GM23338 (cell line): ENCODE results near the gene OR5J2. TPM values are rescaled to one million over a fixed set of nuclear protein-coding genes. Genes with fewer than 3 reads are reported as not detected.

ENCODE experiments used
- ATAC-seq: fragments of 200-7000 bp; cut with Tn5 transposase; 3 replicates; pipeline ENCODE4 v1.9.1; 2020
- DNase-seq: peaks from one replicate; pipeline ENCODE4 v3.0.0-alpha.2; 2015; ENCODE audit warnings: low spot score
- H2AFZ ChIP-seq: fragments of 200-600 bp; sonication (generic); 2 replicates; pipeline ENCODE4 v1.8.0; 2016; ENCODE audit warnings: antibody characterized with exemption, mild to moderate bottlenecking, moderate library complexity
- H3F3A ChIP-seq: fragments of 200-600 bp; sonication (generic); replicated peaks from 2 replicates; pipeline ENCODE4 v1.8.0; 2017; ENCODE audit warnings: antibody characterized with exemption, mixed run types, low read depth
- H3K27ac ChIP-seq: fragments of 200-600 bp; sonication (generic); 2 replicates; pipeline ENCODE4 v1.6.1; 2016; ENCODE audit warnings: low read depth
- H3K27me3 ChIP-seq: fragments of 200-600 bp; sonication (generic); 2 replicates; pipeline ENCODE4 v1.8.0; 2016; ENCODE audit warnings: mild to moderate bottlenecking, mixed run types, moderate library complexity; ENCODE audit not compliant: insufficient read depth
- H3K36me3 ChIP-seq: fragments of 200-600 bp; sonication (generic); 2 replicates; pipeline ENCODE4 v1.8.0; 2016; ENCODE audit warnings: mild to moderate bottlenecking; ENCODE audit not compliant: insufficient read depth
- H3K4me1 ChIP-seq: fragments of 200-600 bp; sonication (generic); 2 replicates; pipeline ENCODE4 v1.8.0; 2016; ENCODE audit warnings: mild to moderate bottlenecking, moderate library complexity; ENCODE audit not compliant: insufficient read depth
- H3K4me2 ChIP-seq: fragments of 200-600 bp; sonication (generic); 2 replicates; pipeline ENCODE4 v1.7.1; 2017; ENCODE audit warnings: mixed run types
- H3K4me3 ChIP-seq: fragments of 200-600 bp; sonication (generic); 2 replicates; pipeline ENCODE4 v1.6.1; 2016; ENCODE audit warnings: mixed run types
- H3K79me2 ChIP-seq: fragments of 200-600 bp; sonication (generic); replicated peaks from 2 replicates; pipeline ENCODE4 v1.8.0; 2017; ENCODE audit warnings: mild to moderate bottlenecking; ENCODE audit not compliant: insufficient read depth
- H3K9me2 ChIP-seq: fragments of 200-600 bp; sonication (generic); 2 replicates; pipeline ENCODE4 v1.8.0; 2017; ENCODE audit not compliant: insufficient read depth
- H4K20me1 ChIP-seq: fragments of 200-600 bp; sonication (generic); replicated peaks from 2 replicates; pipeline ENCODE4 v1.8.0; 2017; ENCODE audit warnings: mild to moderate bottlenecking; ENCODE audit not compliant: insufficient read depth
- H3K27ac Mint-ChIP-seq: 2 replicates; pipeline ENCODE4 v1.8.0; 2020; ENCODE audit warnings: inconsistent platforms, mild to moderate bottlenecking, moderate library complexity, mixed read lengths
- H3K27me3 Mint-ChIP-seq: 3 replicates; pipeline ENCODE4 v1.8.0; 2022; ENCODE audit warnings: low read depth, mild to moderate bottlenecking, moderate library complexity, mixed read lengths, inconsistent platforms; ENCODE audit not compliant: insufficient read depth, poor library complexity
- H3K36me3 Mint-ChIP-seq: 3 replicates; pipeline ENCODE4 v1.8.0; 2021; ENCODE audit warnings: low read depth, mild to moderate bottlenecking, inconsistent platforms, moderate library complexity, mixed read lengths
- H3K4me1 Mint-ChIP-seq: 3 replicates; pipeline ENCODE4 v1.8.0; 2020; ENCODE audit warnings: mild to moderate bottlenecking, inconsistent platforms, mixed read lengths
- H3K4me3 Mint-ChIP-seq: 3 replicates; pipeline ENCODE4 v1.8.0; 2021; ENCODE audit warnings: moderate library complexity, mild to moderate bottlenecking, inconsistent platforms, mixed read lengths
- H3K9me3 Mint-ChIP-seq: 3 replicates; pipeline ENCODE4 v1.8.0; 2020; ENCODE audit warnings: moderate library complexity, mild to moderate bottlenecking, inconsistent platforms, mixed read lengths
- CREB1 ChIP-seq: fragments of 250-450 bp; sonication (Bioruptor Pico); IDR thresholded peaks from 2 replicates; pipeline ENCODE4 v1.5.0; 2020; ENCODE audit warnings: low read depth, mild to moderate bottlenecking, moderate library complexity
- EZH2 ChIP-seq: fragments of 200-600 bp; sonication (generic); IDR thresholded peaks from one replicate; pipeline ENCODE4 v1.8.0; 2017; ENCODE audit warnings: antibody characterized with exemption, mild to moderate bottlenecking, low read depth; ENCODE audit not compliant: unreplicated experiment
- EZH2phosphoT487 ChIP-seq: fragments of 200-600 bp; sonication (generic); IDR thresholded peaks from one replicate; pipeline ENCODE4 v1.8.1; 2018; ENCODE audit warnings: antibody characterized with exemption; ENCODE audit not compliant: unreplicated experiment
- JUNB ChIP-seq: IDR thresholded peaks from one replicate; pipeline ENCODE4 v1.6.1; 2016; ENCODE audit warnings: antibody characterized with exemption; ENCODE audit not compliant: unreplicated experiment
- NANOG ChIP-seq: IDR thresholded peaks from 2 replicates; pipeline ENCODE4 v1.6.1; 2016; ENCODE audit warnings: antibody characterized with exemption, borderline replicate concordance
- POLR2AphosphoS5 ChIP-seq: IDR thresholded peaks from 2 replicates; pipeline ENCODE4 v1.6.1; 2016; ENCODE audit warnings: antibody characterized with exemption, low read depth
- ZNF114 ChIP-seq: fragments of 250-450 bp; sonication (Bioruptor Pico); IDR thresholded peaks from 2 replicates; pipeline ENCODE4 v1.5.0; 2020; ENCODE audit warnings: mild to moderate bottlenecking, moderate library complexity
- ZNF331 ChIP-seq: fragments of 250-450 bp; sonication (Bioruptor Pico); IDR thresholded peaks from 2 replicates; pipeline ENCODE4 v1.5.0; 2020; ENCODE audit warnings: low read depth, mild to moderate bottlenecking, moderate library complexity
- long read RNA-seq: library from polyadenylated mRNA; unstranded; transcript quantifications from one replicate; pipeline ENCODE4 v2.0.0, GENCODE V29; 2020; ENCODE audit not compliant: unreplicated experiment
- polyA plus RNA-seq: library from polyadenylated mRNA; unstranded; fragments of >200 nt; fragmentation: Nextera tagmentation; extraction: Ambion mirVana; gene quantifications from 2 replicates; pipeline ENCODE4 v1.2.1, GENCODE V29; 2016
- total RNA-seq: library from RNA; depleted of rRNA; stranded (reverse); fragments of >200 nt; shearing (Covaris generic); gene quantifications from 2 replicates; pipeline ENCODE4 v1.2.3, GENCODE V29; 2014; rRNA removed
- TF ChIP-seq, protein P1 (sequence below), 2 experiments: fragments of 200-600 bp in 1 of 2; sonication (generic) in 1 of 2; conservative IDR thresholded peaks; 2 replicates each; pipeline versions ENCODE4 v1.5.1 to v1.6.1; 2016 to 2017; ENCODE audit warnings: antibody characterized with exemption in 2 of 2, low read depth in 2 of 2, mild to moderate bottlenecking in 2 of 2, moderate library complexity in 1 of 2
- TF ChIP-seq, protein P2 (sequence below): IDR thresholded peaks from one replicate; pipeline ENCODE4 v1.6.1; 2018; ENCODE audit warnings: antibody characterized with exemption; ENCODE audit not compliant: unreplicated experiment
- TF ChIP-seq, protein P3 (sequence below): IDR thresholded peaks from 2 replicates; pipeline ENCODE4 v1.6.1; 2016; ENCODE audit warnings: antibody characterized with exemption

OR5J2 gene
- total RNA-seq (not detected in 2 replicates), polyA plus RNA-seq (not detected in 2 replicates)
- long read RNA-seq, result 0 reads

DNA sequence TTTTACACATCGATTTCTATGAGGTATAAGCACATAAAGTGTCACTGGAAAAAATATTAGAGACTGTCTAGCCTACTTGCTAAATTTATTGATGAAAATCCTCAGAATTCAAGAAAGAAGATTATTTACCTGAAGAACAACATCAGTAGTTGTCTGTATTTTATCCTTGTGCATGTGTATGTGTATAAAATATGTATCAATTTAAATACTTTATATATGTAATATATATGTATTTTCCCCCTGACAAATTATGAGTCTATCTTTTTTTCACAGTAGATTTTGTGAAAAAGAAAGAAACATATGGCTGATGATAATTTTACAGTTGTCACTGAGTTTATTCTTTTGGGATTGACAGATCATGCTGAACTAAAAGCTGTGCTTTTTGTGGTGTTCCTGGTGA lies at the start of gene OR5J2:
OR5J2 (plus strand) TSS at position 301 of the 400 bp plus-strand sequence; CDS start at position 301, 0 bp downstream.
- no peaks in the 10 kb centered on the region; the same call in 1 of the 2 replicates for H3K36me3 ChIP-seq
- peaks cover 5% of the 10 kb centered on the region; the same call in 1 of the 3 replicates for H3K36me3 Mint-ChIP-seq
- no peaks in the 10 kb centered on the region for H3K4me1 Mint-ChIP-seq
- no peaks in the 10 kb centered on the region for H3K27me3 Mint-ChIP-seq
- no peaks in the 10 kb centered on the region for H3K4me1 ChIP-seq
- no peaks in the 10 kb centered on the region for H3K9me2 ChIP-seq
- H3F3A ChIP-seq, result no peaks in the 10 kb centered on the region
- H3K4me3 Mint-ChIP-seq, result no peak within 1 kb of the TSS
- TF ChIP-seq POLR2AphosphoS5 (no peak), EZH2 (no peak), ZNF331 (CRISPR knock-in tag) (no peak)
- TF ChIP-seq, protein P1, sequence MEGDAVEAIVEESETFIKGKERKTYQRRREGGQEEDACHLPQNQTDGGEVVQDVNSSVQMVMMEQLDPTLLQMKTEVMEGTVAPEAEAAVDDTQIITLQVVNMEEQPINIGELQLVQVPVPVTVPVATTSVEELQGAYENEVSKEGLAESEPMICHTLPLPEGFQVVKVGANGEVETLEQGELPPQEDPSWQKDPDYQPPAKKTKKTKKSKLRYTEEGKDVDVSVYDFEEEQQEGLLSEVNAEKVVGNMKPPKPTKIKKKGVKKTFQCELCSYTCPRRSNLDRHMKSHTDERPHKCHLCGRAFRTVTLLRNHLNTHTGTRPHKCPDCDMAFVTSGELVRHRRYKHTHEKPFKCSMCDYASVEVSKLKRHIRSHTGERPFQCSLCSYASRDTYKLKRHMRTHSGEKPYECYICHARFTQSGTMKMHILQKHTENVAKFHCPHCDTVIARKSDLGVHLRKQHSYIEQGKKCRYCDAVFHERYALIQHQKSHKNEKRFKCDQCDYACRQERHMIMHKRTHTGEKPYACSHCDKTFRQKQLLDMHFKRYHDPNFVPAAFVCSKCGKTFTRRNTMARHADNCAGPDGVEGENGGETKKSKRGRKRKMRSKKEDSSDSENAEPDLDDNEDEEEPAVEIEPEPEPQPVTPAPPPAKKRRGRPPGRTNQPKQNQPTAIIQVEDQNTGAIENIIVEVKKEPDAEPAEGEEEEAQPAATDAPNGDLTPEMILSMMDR (conservative IDR thresholded peaks at IDR 0.05; ENCODE audit: low read depth in 2 of 2), result no peak
- no peak within 1 kb of the TSS for H2AFZ ChIP-seq
- no peak within 1 kb of the TSS for H3K4me2 ChIP-seq
- H3K27ac ChIP-seq, result no peak within 1 kb of the TSS
- peaks cover 13% of the 10 kb centered on the region; the same call in 2 of the 3 replicates for H3K9me3 Mint-ChIP-seq
- H4K20me1 ChIP-seq, result no peaks in the 10 kb centered on the region
- DNase-seq (no peak), ATAC-seq (no peak)
- H3K79me2 ChIP-seq, result no peaks in the 10 kb centered on the region
- no peak within 1 kb of the TSS for H3K27ac Mint-ChIP-seq
- H3K27me3 ChIP-seq, result no peaks in the 10 kb centered on the region
- H3K4me3 ChIP-seq, result no peak within 1 kb of the TSS

DNA sequence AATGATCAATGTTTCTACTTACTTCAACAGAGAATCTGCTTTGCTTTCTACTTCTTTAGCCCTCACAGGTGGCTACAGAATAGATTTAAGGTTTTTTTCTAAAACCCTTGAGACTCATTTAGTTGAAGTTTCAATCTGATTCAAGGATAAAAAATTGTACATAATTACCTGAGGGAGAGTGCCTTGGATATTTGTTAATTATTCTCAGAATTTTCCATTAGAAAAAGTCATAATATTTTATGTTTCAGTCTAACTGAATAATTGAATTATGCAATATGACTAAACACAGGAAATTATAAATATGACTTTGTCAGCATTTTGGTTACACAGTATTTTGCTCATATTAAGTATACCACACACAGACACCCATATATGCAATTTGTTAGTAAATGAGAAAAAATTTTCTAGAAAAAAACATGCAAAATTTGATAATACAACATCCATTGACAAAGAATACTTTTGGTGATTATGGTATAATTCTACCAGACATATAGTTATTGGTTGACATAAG lies 36.2 kb upstream of the OR5J2 start, which contains the start of gene OR8J3:
OR8J3 (minus strand) TSS at position 51 of the 511 bp plus-strand sequence. CDS start 2,483 bp downstream, outside the sequence.
- no peaks in the 10 kb centered on the region for H4K20me1 ChIP-seq
- H3K4me2 ChIP-seq, result no peak within 1 kb of the TSS
- no peak for DNase-seq
- Mint-ChIP-seq H3K36me3 (0 out of 3 replicates have a peak, but pooled peaks cover 3% of the 10 kb centered on the region), H3K27me3 (peaks cover 2% of the 10 kb centered on the region), H3K27ac (no peak within 1 kb of the TSS), H3K4me1 (no peaks in the 10 kb centered on the region), H3K4me3 (no peak within 1 kb of the TSS), H3K9me3 (peaks cover 11% of the 10 kb centered on the region; the same call in 2 of the 3 replicates)
- no peak for ATAC-seq
- no peaks in the 10 kb centered on the region for H3F3A ChIP-seq
- H3K4me1 ChIP-seq, result no peaks in the 10 kb centered on the region
- no peak within 1 kb of the TSS for H2AFZ ChIP-seq
- H3K4me3 ChIP-seq, result no peak within 1 kb of the TSS
- no peaks in the 10 kb centered on the region for H3K9me2 ChIP-seq
- H3K27me3 ChIP-seq, result no peaks in the 10 kb centered on the region
- no peaks in the 10 kb centered on the region for H3K79me2 ChIP-seq
- H3K36me3 ChIP-seq, result no peaks in the 10 kb centered on the region
- no peak within 1 kb of the TSS for H3K27ac ChIP-seq
- TF ChIP-seq ZNF114 (CRISPR knock-in tag) (no peak), JUNB (no peak), EZH2phosphoT487 (no peak), NANOG (no peak), EZH2 (no peak), POLR2AphosphoS5 (no peak), CREB1 (CRISPR knock-in tag) (no peak)
- TF ChIP-seq, protein P2, sequence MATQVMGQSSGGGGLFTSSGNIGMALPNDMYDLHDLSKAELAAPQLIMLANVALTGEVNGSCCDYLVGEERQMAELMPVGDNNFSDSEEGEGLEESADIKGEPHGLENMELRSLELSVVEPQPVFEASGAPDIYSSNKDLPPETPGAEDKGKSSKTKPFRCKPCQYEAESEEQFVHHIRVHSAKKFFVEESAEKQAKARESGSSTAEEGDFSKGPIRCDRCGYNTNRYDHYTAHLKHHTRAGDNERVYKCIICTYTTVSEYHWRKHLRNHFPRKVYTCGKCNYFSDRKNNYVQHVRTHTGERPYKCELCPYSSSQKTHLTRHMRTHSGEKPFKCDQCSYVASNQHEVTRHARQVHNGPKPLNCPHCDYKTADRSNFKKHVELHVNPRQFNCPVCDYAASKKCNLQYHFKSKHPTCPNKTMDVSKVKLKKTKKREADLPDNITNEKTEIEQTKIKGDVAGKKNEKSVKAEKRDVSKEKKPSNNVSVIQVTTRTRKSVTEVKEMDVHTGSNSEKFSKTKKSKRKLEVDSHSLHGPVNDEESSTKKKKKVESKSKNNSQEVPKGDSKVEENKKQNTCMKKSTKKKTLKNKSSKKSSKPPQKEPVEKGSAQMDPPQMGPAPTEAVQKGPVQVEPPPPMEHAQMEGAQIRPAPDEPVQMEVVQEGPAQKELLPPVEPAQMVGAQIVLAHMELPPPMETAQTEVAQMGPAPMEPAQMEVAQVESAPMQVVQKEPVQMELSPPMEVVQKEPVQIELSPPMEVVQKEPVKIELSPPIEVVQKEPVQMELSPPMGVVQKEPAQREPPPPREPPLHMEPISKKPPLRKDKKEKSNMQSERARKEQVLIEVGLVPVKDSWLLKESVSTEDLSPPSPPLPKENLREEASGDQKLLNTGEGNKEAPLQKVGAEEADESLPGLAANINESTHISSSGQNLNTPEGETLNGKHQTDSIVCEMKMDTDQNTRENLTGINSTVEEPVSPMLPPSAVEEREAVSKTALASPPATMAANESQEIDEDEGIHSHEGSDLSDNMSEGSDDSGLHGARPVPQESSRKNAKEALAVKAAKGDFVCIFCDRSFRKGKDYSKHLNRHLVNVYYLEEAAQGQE, result no peak
- TF ChIP-seq, protein P3, sequence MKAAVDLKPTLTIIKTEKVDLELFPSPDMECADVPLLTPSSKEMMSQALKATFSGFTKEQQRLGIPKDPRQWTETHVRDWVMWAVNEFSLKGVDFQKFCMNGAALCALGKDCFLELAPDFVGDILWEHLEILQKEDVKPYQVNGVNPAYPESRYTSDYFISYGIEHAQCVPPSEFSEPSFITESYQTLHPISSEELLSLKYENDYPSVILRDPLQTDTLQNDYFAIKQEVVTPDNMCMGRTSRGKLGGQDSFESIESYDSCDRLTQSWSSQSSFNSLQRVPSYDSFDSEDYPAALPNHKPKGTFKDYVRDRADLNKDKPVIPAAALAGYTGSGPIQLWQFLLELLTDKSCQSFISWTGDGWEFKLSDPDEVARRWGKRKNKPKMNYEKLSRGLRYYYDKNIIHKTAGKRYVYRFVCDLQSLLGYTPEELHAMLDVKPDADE, result no peak
